ENCODE measurements around the gene ZNF304.

Gene ZNF304

GRCh38 chr19:57314146-57314545 is 36.9 kb upstream of the ZNF304 start:
- FAIRE-seq (no peak), DNase-seq (ENCODE audit: insufficient read length, low spot score) (no peak)
- no peak for TF ChIP-seq CTCF (IDR thresholded peaks at IDR 0.05; ENCODE audit: insufficient read depth, missing control alignments)

GRCh38 chr19:57317503-57317902 is 33.6 kb upstream of the ZNF304 start:
- FAIRE-seq (no peak), DNase-seq (ENCODE audit: insufficient read length, low spot score) (no peak)
- no peak for TF ChIP-seq CTCF (IDR thresholded peaks at IDR 0.05; ENCODE audit: insufficient read depth, missing control alignments)

- FAIRE-seq (no peak), DNase-seq (ENCODE audit: insufficient read length, low spot score) (no peak)
- no peak for TF ChIP-seq CTCF (IDR thresholded peaks at IDR 0.05; ENCODE audit: insufficient read depth, missing control alignments)
These were observed 31.2 kb upstream of the ZNF304 start for GRCh38 chr19:57319869-57320179.

- no peak for TF ChIP-seq CTCF (IDR thresholded peaks at IDR 0.05; ENCODE audit: insufficient read depth, missing control alignments)
- DNase-seq (ENCODE audit: insufficient read length, low spot score) (peak; percentile 94), FAIRE-seq (no peak)
These were observed 30.6 kb upstream of the ZNF304 start, which contains the start of gene ZNF543 for GRCh38 chr19:57320180-57321084. Gene ZNF543, plus strand, starts transcription at chr19:57320472. Its CDS starts 382 bp downstream, at chr19:57320854.

- DNase-seq (ENCODE audit: insufficient read length, low spot score) = no peak
- FAIRE-seq = no peak
- no peak for TF ChIP-seq CTCF (IDR thresholded peaks at IDR 0.05; ENCODE audit: insufficient read depth, missing control alignments)
These were observed 30.0 kb upstream of the ZNF304 start for GRCh38 chr19:57321116-57321515.

GRCh38 chr19:57321751-57322150 is 29.3 kb upstream of the ZNF304 start:
- no peak for DNase-seq (ENCODE audit: insufficient read length, low spot score)
- TF ChIP-seq CTCF (IDR thresholded peaks at IDR 0.05; ENCODE audit: insufficient read depth, missing control alignments) = no peak
- no peak for FAIRE-seq

GRCh38 chr19:57324992-57325391 is 26.1 kb upstream of the ZNF304 start:
- DNase-seq (ENCODE audit: insufficient read length, low spot score) (no peak), FAIRE-seq (no peak)
- no peak for TF ChIP-seq CTCF (IDR thresholded peaks at IDR 0.05; ENCODE audit: insufficient read depth, missing control alignments)

Data from D721Med (cell line).